Fibroblast of the aortic adventitia (primary cell): Measurements from ENCODE around the gene AKT3. TPM values are rescaled to one million over a fixed set of nuclear protein-coding genes. Genes with fewer than 3 reads are reported as not detected.

Source experiments
- DNase-seq: peaks from one replicate; pipeline ENCODE4 v3.0.0-alpha.2; 2010; ENCODE audit warnings: low read depth
- H3K4me3 ChIP-seq: 2 replicates; pipeline ENCODE4 v1.5.1; 2011; ENCODE audit warnings: low read depth, mild to moderate bottlenecking, control low read depth, low read length, moderate library complexity
- total RNA-seq: library from RNA; depleted of rRNA; stranded (reverse); fragments of >200 nt; gene quantifications from 2 replicates; pipeline ENCODE4 v1.2.3, GENCODE V29; 2012; ENCODE audit warnings: low replicate concordance
- TF ChIP-seq, protein P1 (sequence below): IDR thresholded peaks from 2 replicates; pipeline ENCODE4 v1.5.1; 2011; ENCODE audit warnings: mild to moderate bottlenecking, low read length, control low read depth, inconsistent platforms; ENCODE audit not compliant: insufficient read depth

Gene AKT3
- total RNA-seq, 1 donor: 36.6 TPM

DNA sequence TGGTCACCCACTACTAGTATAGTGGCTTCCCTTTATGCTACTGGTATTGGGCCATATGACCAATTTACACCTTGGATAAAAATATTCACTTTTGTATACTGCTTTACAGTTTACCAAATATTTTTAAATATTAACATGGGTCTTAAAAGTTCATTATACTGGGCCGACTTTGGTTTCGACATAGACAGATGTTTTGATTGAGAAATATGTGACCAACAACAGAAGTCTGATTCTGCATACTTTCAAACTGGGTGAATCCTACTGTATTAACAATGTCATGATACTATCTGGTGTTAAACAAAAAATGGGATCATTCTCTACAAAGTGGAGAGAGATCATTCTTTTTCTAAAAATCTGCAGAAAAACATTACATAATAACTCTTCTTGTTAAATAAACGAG lies 134.8 kb downstream of the AKT3 start:
- no peak for DNase-seq
- no peak overlapping the region for H3K4me3 ChIP-seq
- TF ChIP-seq, protein P1, sequence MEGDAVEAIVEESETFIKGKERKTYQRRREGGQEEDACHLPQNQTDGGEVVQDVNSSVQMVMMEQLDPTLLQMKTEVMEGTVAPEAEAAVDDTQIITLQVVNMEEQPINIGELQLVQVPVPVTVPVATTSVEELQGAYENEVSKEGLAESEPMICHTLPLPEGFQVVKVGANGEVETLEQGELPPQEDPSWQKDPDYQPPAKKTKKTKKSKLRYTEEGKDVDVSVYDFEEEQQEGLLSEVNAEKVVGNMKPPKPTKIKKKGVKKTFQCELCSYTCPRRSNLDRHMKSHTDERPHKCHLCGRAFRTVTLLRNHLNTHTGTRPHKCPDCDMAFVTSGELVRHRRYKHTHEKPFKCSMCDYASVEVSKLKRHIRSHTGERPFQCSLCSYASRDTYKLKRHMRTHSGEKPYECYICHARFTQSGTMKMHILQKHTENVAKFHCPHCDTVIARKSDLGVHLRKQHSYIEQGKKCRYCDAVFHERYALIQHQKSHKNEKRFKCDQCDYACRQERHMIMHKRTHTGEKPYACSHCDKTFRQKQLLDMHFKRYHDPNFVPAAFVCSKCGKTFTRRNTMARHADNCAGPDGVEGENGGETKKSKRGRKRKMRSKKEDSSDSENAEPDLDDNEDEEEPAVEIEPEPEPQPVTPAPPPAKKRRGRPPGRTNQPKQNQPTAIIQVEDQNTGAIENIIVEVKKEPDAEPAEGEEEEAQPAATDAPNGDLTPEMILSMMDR: no peak

DNA sequence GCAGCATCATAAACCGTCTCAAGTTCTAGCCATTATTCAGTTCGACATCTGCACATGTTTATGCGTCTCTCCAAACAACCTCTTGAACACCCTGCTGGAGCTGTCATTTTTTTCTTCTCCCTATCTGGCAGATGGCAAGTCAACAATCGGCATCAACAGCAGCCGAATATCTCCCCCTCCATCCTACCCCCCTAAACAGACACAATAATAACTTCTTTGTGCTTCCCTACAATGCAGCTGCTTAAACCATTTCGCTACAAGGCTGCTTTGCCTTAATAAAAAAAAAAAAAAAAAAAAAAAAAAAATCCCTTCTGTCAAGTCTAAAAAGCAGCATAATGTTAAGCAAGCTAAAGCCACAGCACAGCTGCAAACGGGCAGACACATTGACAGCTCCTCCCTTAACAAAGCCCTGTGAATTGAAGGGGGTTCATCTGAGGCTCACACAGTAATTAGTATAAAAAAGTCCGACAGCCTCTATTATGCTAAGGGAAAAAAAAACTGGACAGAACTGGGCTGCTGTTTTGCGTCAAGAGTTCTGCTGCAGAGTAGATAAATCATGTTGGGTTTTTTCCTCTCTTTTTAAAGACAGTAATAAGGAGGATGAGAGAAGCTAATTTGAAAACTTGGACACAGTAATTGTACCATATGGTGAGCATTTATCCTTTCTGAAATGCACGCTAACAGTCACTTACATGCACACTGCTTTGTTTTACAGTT lies 136.4 kb downstream of the AKT3 start:
- TF ChIP-seq, protein P1: no peak
- peak overlapping the region; percentile 16 for H3K4me3 ChIP-seq
- peak; percentile 69 for DNase-seq

DNA sequence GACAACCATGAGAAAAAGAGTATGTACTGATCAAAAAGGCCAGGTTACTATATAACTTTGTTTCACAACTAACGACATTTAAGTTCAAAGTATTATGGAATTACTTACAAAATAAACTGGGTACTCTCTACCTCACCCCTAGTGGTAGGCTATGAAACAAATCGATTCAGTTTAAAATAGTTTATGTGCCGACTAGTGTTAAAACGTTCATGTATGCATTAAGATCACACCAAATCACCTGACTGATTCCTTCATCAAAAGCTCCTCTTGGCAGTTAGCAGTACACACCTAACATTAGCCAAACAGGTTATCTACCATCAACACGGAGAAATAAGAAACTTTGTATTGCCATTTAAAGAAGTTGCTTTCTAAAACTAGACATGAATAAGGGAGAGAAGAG lies 137.1 kb downstream of the AKT3 start:
- no peak for DNase-seq
- no peak overlapping the region for H3K4me3 ChIP-seq
- TF ChIP-seq, protein P1: peak; percentile 24

DNA sequence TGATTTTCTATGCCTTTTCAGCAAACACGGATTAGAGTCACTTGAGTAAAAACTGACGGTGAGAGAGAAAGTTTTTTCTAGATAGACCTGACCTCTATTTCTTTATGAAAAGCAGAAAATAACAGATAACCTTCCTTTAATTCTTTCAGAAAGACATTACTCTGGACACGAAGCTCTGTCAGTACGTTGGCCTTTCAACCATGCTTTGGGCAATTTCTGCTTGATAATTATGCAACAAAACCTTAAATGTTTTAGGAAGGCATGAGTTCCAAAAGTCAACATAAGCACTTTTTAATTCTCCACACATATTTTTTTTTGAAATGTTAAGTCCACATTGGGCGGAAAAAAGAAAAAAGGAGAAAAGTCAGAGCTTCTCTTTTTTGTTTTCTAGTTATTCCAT lies 137.8 kb downstream of the AKT3 start:
- no peak overlapping the region for H3K4me3 ChIP-seq
- DNase-seq: no peak
- TF ChIP-seq, protein P1: no peak

DNA sequence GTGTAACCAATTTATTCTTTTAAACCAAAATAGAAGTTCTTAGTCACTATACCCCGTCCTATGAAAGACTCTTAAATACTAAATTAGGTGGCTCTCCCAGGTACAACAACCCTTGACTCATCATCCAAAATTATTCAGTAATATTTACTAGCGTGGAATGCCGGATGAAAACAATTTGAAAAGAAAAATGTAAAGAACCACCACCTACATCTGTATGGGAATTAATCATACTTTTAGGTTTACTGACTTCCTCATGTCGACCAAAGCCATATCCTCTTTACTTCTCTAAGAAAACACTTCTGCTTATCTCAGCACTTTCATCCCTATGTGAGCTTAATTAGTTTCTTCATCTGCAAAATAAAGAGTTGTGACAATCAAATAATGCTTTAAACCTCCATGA lies 139.6 kb downstream of the AKT3 start:
- TF ChIP-seq, protein P1: no peak
- DNase-seq: no peak
- H3K4me3 ChIP-seq: no peak overlapping the region

DNA sequence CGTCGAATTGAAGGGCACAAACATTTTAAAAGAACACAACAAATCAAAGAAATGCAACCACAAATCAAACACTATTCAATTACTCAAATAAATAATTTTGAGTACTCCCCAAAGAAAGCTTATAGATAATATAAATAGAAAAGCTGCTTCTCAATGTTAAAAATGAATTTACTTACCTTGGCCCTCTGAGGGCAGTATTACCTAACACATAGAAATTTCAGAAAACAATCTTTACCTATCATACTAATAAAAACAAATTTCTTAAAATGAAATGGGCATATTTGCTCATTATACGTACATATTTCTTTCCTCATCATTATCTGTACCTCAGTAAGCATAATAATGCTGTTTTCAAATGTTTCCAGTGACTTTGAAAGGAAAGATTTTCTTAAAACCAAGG lies 141.8 kb downstream of the AKT3 start:
- no peak overlapping the region for H3K4me3 ChIP-seq
- peak; percentile 42 for DNase-seq
- TF ChIP-seq, protein P1: peak; percentile 18

DNA sequence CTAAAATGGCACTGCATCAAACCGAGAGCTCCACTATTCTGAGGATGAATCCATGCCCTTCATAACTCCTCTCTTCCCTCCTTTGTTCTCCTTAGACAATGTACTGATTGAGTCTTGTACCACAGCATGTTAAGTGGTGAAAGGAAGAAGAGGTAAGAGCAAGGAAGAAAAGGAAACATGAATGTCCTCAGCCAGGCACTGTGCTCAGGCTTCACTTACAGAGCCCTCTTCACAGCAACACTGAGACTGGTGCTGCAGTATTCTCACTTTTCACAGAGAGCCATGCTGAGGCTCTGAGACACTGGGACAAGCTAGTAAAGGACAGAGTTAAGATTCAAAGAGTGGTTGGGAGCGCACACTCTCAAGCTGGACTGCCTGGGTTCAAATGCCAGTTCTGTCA lies 143.5 kb downstream of the AKT3 start:
- TF ChIP-seq, protein P1: no peak
- DNase-seq: no peak
- H3K4me3 ChIP-seq: no peak overlapping the region
